Brain microvascular endothelial cell (primary cell): Measurements from ENCODE around the gene PCF11.

Experiments used
- DNase-seq: peaks from one replicate; pipeline ENCODE4 v3.0.0-alpha.2; 2020
- H3K27ac ChIP-seq: fragments of 250-450 bp; sonication (Bioruptor Pico); 2 replicates; pipeline ENCODE4 v1.5.1; 2020; ENCODE audit warnings: mild to moderate bottlenecking, moderate library complexity
- H3K27me3 ChIP-seq: fragments of 250-450 bp; sonication (Bioruptor Pico); replicated peaks from 2 replicates; pipeline ENCODE4 v1.5.1; 2020; ENCODE audit warnings: mild to moderate bottlenecking
- H3K36me3 ChIP-seq: fragments of 250-450 bp; sonication (Bioruptor Pico); replicated peaks from 2 replicates; pipeline ENCODE4 v1.5.1; 2020; ENCODE audit warnings: mild to moderate bottlenecking
- H3K4me3 ChIP-seq: 2 replicates; pipeline ENCODE4 v1.5.1; 2011; ENCODE audit warnings: low read depth, mild to moderate bottlenecking, control low read depth, low read length, moderate library complexity
- in situ Hi-C: cut with HindIII; loops from 2 replicates; pipeline ENCODE4 v1.10.0; 2017; ENCODE audit warnings: low sequenced_read_pairs, low pct_ligation_motif_present
- TF ChIP-seq, protein P1 (sequence below): IDR thresholded peaks from 2 replicates; pipeline ENCODE4 v1.5.1; 2011; ENCODE audit warnings: low read depth, mild to moderate bottlenecking, moderate library complexity, low read length, control low read depth, inconsistent platforms; ENCODE audit errors: missing control alignments

Gene PCF11

DNA sequence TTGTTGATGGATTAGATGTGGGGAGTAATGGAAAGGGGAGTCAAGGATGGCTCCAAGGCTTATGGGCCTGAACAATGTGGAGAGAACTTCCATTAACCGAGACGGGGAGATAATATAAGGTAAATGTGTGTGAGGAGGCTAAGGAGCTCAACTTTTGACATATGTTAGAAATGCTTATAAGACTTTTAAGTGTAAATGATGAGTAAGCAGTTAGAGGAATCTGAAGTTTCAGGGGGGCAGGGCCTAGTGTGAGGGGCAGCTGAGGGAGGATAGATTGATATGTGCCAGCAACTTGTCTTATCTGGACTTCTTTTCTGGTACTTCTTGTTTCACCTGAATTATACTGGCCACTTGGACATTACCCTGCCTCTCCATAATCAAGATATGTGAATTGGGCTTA is 66.5 kb downstream of the PCF11 start:
- no peak overlapping the region for H3K4me3 ChIP-seq
- TF ChIP-seq, protein P1, sequence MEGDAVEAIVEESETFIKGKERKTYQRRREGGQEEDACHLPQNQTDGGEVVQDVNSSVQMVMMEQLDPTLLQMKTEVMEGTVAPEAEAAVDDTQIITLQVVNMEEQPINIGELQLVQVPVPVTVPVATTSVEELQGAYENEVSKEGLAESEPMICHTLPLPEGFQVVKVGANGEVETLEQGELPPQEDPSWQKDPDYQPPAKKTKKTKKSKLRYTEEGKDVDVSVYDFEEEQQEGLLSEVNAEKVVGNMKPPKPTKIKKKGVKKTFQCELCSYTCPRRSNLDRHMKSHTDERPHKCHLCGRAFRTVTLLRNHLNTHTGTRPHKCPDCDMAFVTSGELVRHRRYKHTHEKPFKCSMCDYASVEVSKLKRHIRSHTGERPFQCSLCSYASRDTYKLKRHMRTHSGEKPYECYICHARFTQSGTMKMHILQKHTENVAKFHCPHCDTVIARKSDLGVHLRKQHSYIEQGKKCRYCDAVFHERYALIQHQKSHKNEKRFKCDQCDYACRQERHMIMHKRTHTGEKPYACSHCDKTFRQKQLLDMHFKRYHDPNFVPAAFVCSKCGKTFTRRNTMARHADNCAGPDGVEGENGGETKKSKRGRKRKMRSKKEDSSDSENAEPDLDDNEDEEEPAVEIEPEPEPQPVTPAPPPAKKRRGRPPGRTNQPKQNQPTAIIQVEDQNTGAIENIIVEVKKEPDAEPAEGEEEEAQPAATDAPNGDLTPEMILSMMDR: no peak
- no peaks in the 10 kb centered on the region for H3K27me3 ChIP-seq
- DNase-seq: no peak
- no peak overlapping the region for H3K27ac ChIP-seq
- H3K36me3 ChIP-seq: no peaks in the 10 kb centered on the region
- in situ Hi-C loops: no loop called here

DNA sequence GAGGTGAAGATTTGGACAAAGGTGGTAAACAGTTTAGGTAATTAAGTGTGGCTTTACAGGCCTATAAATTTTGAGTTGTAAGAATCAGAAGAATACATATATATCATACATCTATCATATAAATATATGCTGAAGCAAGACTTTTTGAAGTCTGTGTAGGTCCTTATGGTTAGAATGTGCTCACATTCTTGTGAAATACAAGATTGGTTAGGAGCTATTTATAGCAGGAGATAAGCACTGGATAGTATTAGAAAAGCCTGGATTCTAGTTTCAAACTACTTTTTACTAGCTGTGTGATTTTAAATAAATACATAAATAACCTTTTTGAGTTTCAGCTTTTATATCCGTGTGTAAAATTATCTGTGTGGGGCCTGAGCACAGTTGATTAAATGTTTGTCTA is 78.9 kb downstream of the PCF11 start:
- TF ChIP-seq, protein P1: no peak
- DNase-seq: no peak
- no peaks in the 10 kb centered on the region for H3K27me3 ChIP-seq
- no peak overlapping the region for H3K4me3 ChIP-seq
- no peaks in the 10 kb centered on the region for H3K36me3 ChIP-seq
- H3K27ac ChIP-seq: no peak overlapping the region
- in situ Hi-C loops: no loop called here
